ENCODE results near the gene FAM20A.

The FAM20A gene

DNA sequence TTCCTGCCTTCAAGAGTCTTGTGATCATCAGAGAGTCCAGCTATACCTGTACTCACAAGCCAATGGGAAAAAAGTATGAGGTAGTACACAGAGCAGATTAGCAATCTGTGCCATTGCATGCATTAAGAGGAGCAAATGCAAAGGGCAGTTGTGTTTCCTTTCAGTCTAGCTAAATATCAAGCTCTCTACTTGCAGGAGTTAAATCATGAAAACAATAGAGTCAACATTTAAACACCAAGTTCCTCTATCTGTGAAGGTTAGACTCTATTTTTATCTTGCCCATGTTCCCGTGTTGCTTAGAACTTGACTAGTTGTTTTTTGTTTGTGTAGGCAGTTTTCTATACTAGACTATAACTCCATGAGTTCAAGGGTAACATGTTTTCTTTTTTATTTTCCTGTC, 4.7 kb upstream of the FAM20A start:
- no peak for DNase-seq (ENCODE audit: low spot score)
- Histone ChIP-seq H3K9me3 (ENCODE audit: severe bottlenecking) (peaks cover 8% of the 10 kb centered on the region), H3K27ac (ENCODE audit: poor library complexity, severe bottlenecking) (no peak overlapping the region), H3K4me1 (ENCODE audit: insufficient read depth, poor library complexity, severe bottlenecking) (no peaks in the 10 kb centered on the region), H3K4me3 (ENCODE audit: severe bottlenecking) (no peak overlapping the region), H3K36me3 (ENCODE audit: low read depth) (no peaks in the 10 kb centered on the region), H3K27me3 (ENCODE audit: insufficient read depth, poor library complexity, severe bottlenecking) (peaks cover 25% of the 10 kb centered on the region)
- TF ChIP-seq, protein P1, sequence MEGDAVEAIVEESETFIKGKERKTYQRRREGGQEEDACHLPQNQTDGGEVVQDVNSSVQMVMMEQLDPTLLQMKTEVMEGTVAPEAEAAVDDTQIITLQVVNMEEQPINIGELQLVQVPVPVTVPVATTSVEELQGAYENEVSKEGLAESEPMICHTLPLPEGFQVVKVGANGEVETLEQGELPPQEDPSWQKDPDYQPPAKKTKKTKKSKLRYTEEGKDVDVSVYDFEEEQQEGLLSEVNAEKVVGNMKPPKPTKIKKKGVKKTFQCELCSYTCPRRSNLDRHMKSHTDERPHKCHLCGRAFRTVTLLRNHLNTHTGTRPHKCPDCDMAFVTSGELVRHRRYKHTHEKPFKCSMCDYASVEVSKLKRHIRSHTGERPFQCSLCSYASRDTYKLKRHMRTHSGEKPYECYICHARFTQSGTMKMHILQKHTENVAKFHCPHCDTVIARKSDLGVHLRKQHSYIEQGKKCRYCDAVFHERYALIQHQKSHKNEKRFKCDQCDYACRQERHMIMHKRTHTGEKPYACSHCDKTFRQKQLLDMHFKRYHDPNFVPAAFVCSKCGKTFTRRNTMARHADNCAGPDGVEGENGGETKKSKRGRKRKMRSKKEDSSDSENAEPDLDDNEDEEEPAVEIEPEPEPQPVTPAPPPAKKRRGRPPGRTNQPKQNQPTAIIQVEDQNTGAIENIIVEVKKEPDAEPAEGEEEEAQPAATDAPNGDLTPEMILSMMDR (IDR thresholded peaks at IDR 0.05; ENCODE audit: poor library complexity, severe bottlenecking): no peak
- no peak for ATAC-seq (ENCODE audit: low read depth)

DNA sequence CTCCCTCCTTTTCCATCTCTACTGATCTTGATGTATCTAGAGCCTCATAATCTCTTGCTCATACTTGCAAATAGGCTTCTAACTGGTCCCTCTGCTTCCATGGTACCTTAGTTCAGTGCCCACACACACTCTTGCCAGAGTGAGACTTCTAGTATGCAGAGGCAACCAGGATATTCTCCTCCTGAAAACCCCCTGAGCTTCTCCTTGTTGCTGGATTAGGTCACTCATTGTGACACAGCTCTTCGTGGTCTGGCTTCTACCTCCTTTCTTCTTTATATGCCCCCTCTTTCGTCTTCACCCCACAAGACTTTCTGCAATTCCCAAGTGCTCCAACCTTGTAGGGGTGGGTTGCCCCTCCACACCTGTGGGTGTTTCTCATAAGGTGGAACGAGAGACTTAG, 2.5 kb upstream of the FAM20A start:
- TF ChIP-seq, protein P1 (IDR thresholded peaks at IDR 0.05; ENCODE audit: poor library complexity, severe bottlenecking): no peak
- ATAC-seq (ENCODE audit: low read depth): no peak
- H3K4me3 ChIP-seq (ENCODE audit: severe bottlenecking): no peak overlapping the region

DNA sequence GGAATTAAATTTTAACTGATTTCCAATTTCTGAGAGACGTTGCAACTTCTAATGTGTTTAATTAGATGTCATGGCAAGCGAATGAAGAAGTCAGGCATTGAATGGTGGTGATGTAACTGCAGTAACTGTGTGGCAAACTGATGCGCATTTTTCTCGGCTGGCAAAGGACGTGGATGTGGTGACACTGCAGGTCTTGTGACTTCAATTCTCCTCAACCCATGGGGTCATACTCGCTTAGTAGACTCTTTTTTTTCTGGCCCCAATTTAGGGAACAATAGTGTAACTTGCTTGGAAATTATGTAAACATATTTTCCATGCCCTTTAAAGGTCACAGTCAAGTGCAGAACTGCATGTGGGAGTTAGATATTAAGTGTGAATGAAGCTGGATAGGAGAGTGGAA, 1.9 kb upstream of the FAM20A start:
- Histone ChIP-seq H3K27me3 (ENCODE audit: insufficient read depth, poor library complexity, severe bottlenecking) (peaks cover 52% of the 10 kb centered on the region), H3K4me1 (ENCODE audit: insufficient read depth, poor library complexity, severe bottlenecking) (no peaks in the 10 kb centered on the region), H3K27ac (ENCODE audit: poor library complexity, severe bottlenecking) (no peak overlapping the region), H3K4me3 (ENCODE audit: severe bottlenecking) (no peak overlapping the region), H3K36me3 (ENCODE audit: low read depth) (no peaks in the 10 kb centered on the region), H3K9me3 (ENCODE audit: severe bottlenecking) (no peaks in the 10 kb centered on the region)
- TF ChIP-seq, protein P1 (IDR thresholded peaks at IDR 0.05; ENCODE audit: poor library complexity, severe bottlenecking): no peak
- ATAC-seq (ENCODE audit: low read depth): no peak
- no peak for DNase-seq (ENCODE audit: low spot score)

More for the DNA sequence above, 2.5 kb upstream of the FAM20A start:
- Histone ChIP-seq H3K27me3 (ENCODE audit: insufficient read depth, poor library complexity, severe bottlenecking) (peaks cover 46% of the 10 kb centered on the region), H3K36me3 (ENCODE audit: low read depth) (no peaks in the 10 kb centered on the region), H3K9me3 (ENCODE audit: severe bottlenecking) (peaks cover under 1% of the 10 kb centered on the region), H3K27ac (ENCODE audit: poor library complexity, severe bottlenecking) (no peak overlapping the region), H3K4me1 (ENCODE audit: insufficient read depth, poor library complexity, severe bottlenecking) (no peaks in the 10 kb centered on the region)
- no peak for DNase-seq (ENCODE audit: low spot score)

DNA sequence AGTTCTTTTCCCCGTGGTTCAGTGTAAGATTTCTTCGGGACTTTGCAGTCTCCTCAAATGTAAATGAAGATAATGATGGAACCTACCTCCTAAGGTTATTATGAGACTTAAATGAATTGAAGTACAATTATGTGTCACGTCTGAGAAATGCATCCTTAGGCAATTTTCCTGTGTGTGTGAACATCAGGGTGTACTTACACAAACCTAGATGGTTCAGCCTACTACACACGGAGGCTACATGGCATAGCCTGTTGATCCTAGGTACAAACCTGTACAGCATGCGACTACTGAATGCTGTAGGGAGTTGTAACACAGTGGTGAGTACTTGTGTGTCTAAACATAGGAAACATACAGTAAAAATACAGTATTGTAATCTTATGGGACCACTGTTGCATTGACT, 1.1 kb upstream of the FAM20A start:
- H3K9me3 ChIP-seq (ENCODE audit: severe bottlenecking): no peaks in the 10 kb centered on the region
- no peaks in the 10 kb centered on the region for H3K4me1 ChIP-seq (ENCODE audit: insufficient read depth, poor library complexity, severe bottlenecking)
- peaks cover 53% of the 10 kb centered on the region for H3K27me3 ChIP-seq (ENCODE audit: insufficient read depth, poor library complexity, severe bottlenecking)
- TF ChIP-seq, protein P1 (IDR thresholded peaks at IDR 0.05; ENCODE audit: poor library complexity, severe bottlenecking): no peak
- H3K36me3 ChIP-seq (ENCODE audit: low read depth): no peaks in the 10 kb centered on the region
- DNase-seq (ENCODE audit: low spot score): no peak
- no peak for ATAC-seq (ENCODE audit: low read depth)
- no peak overlapping the region for H3K27ac ChIP-seq (ENCODE audit: poor library complexity, severe bottlenecking)
- no peak overlapping the region for H3K4me3 ChIP-seq (ENCODE audit: severe bottlenecking)

DNA sequence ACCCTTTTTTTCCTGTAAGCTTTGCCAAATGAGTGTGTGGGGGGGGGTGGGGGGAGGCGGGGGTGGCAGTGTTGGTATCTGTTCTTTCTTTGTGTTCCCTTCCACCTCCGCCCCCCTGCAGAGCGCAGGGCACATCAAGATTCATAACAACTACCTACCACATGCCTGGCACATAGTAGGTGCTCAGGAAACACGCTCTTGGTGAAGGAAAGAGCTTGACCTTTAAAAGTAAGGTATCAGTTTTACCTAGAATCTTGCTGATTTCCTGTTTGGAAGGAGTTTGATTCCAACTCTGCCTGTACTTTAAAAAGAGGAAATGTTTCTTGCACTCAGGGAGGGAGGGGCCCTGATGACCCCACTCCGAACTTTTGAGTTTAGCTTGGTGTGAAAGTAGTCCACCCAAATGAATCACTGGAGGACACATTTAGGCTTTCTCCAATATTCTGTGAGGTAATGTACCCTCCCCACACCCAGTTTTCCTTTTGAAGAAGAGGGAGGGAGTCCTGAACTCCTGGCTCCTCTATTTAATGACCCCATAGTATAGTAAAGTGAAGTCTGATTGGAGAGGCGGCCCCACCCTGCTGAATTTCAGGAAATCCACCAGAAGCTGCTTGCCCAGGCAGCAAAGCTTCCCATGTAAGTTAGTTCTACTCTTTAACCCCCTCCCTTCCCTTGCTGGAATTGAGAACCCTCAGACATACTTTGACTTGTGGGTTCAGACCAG, 560 bp upstream of the FAM20A start:
- no peaks in the 10 kb centered on the region for H3K9me3 ChIP-seq (ENCODE audit: severe bottlenecking)
- no peak overlapping the region for H3K4me3 ChIP-seq (ENCODE audit: severe bottlenecking)
- no peak overlapping the region for H3K27ac ChIP-seq (ENCODE audit: poor library complexity, severe bottlenecking)
- TF ChIP-seq, protein P1 (IDR thresholded peaks at IDR 0.05; ENCODE audit: poor library complexity, severe bottlenecking): no peak
- no peaks in the 10 kb centered on the region for H3K36me3 ChIP-seq (ENCODE audit: low read depth)
- peaks cover 53% of the 10 kb centered on the region for H3K27me3 ChIP-seq (ENCODE audit: insufficient read depth, poor library complexity, severe bottlenecking)
- DNase-seq (ENCODE audit: low spot score) (no peak), ATAC-seq (ENCODE audit: low read depth) (no peak)
- H3K4me1 ChIP-seq (ENCODE audit: insufficient read depth, poor library complexity, severe bottlenecking): no peaks in the 10 kb centered on the region
